ENCODE results near the gene SECISBP2.

Gene SECISBP2

DNA sequence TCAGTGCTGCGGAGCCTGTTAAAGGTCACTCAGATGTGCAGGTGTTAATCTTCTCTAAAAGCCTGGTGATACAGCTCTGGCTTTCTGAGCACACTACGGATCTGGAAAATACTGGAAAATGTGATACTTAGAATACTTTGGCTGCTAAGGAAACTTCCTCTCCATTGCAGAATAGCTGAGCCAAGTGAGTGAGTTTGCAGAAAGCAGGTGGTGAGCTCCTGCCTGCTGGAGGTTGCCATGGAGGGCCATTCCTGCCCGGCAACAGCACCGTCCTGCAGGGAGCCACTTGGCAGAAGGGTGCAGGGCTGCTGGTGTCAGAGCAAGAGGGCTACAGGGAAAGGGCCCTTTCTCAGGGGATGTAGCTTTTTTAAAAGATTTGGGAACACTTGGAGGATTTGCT, 40.7 kb downstream of the SECISBP2 start:
- peaks cover 77% of the 10 kb centered on the region for H3K36me3 ChIP-seq (ENCODE audit: insufficient read depth, low read length)
- H3K4me3 ChIP-seq (ENCODE audit: low read depth, low read length, poor library complexity, severe bottlenecking): no peak overlapping the region
- H3K9me3 ChIP-seq (ENCODE audit: low read length): no peaks in the 10 kb centered on the region
- no peaks in the 10 kb centered on the region for H3K79me2 ChIP-seq (ENCODE audit: insufficient read depth, low read length)
- TF ChIP-seq EZH2 (IDR thresholded peaks at IDR 0.05; ENCODE audit: borderline replicate concordance, low read length): no peak
- TF ChIP-seq, protein P1, sequence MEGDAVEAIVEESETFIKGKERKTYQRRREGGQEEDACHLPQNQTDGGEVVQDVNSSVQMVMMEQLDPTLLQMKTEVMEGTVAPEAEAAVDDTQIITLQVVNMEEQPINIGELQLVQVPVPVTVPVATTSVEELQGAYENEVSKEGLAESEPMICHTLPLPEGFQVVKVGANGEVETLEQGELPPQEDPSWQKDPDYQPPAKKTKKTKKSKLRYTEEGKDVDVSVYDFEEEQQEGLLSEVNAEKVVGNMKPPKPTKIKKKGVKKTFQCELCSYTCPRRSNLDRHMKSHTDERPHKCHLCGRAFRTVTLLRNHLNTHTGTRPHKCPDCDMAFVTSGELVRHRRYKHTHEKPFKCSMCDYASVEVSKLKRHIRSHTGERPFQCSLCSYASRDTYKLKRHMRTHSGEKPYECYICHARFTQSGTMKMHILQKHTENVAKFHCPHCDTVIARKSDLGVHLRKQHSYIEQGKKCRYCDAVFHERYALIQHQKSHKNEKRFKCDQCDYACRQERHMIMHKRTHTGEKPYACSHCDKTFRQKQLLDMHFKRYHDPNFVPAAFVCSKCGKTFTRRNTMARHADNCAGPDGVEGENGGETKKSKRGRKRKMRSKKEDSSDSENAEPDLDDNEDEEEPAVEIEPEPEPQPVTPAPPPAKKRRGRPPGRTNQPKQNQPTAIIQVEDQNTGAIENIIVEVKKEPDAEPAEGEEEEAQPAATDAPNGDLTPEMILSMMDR (IDR thresholded peaks at IDR 0.05; ENCODE audit: low read length): no peak
- no peak overlapping the region for H2AFZ ChIP-seq (ENCODE audit: low read length)
- H3K27me3 ChIP-seq (ENCODE audit: insufficient read depth, low read length): no peaks in the 10 kb centered on the region
- H3F3A ChIP-seq (ENCODE audit: insufficient read depth, low read length): no peaks in the 10 kb centered on the region
- no peaks in the 10 kb centered on the region for H3K4me1 ChIP-seq (ENCODE audit: insufficient read depth, low read length, severe bottlenecking)
- H3K9me2 ChIP-seq (ENCODE audit: low read depth, low read length): no peaks in the 10 kb centered on the region
- no peaks in the 10 kb centered on the region for H4K20me1 ChIP-seq (ENCODE audit: insufficient read depth, low read length)
- H3K27ac ChIP-seq (ENCODE audit: low read depth, low read length, poor library complexity, severe bottlenecking): no peak overlapping the region
- H3K4me2 ChIP-seq (ENCODE audit: low read length): no peak overlapping the region
- no peak overlapping the region for H3K9ac ChIP-seq (ENCODE audit: low read length)

DNA sequence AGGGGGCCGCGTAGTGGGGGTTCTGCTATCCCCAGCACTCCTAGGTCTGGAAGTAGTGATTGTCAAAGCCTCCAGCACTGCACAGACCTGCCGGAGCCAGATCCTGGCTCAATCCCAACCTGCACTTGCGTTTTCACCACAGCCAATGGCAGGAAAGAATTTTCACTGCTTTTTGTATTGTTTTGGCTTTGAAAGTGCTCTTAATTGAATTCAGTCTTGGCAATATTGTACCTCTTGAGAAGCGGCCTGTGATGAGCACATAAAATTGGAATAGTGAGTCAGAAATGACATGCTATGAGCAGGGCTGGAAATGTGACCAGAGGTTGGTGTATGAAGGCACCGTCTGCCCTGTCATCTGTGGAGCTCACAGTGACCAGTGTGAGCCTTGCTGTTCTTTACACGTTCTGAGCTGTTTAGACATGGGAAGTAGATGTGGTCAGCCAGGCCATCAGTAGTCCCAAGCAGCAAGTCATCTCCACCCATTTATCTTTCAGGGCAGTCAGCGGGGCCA, 41.5 kb downstream of the SECISBP2 start:
- Histone ChIP-seq H3K27me3 (ENCODE audit: insufficient read depth, low read length) (no peaks in the 10 kb centered on the region), H3K4me1 (ENCODE audit: insufficient read depth, low read length, severe bottlenecking) (no peaks in the 10 kb centered on the region), H3K9me2 (ENCODE audit: low read depth, low read length) (no peaks in the 10 kb centered on the region), H3K4me3 (ENCODE audit: low read depth, low read length, poor library complexity, severe bottlenecking) (no peak overlapping the region), H3K79me2 (ENCODE audit: insufficient read depth, low read length) (no peaks in the 10 kb centered on the region), H4K20me1 (ENCODE audit: insufficient read depth, low read length) (no peaks in the 10 kb centered on the region), H3K4me2 (ENCODE audit: low read length) (no peak overlapping the region), H3K36me3 (ENCODE audit: insufficient read depth, low read length) (peaks cover 69% of the 10 kb centered on the region), H3K9me3 (ENCODE audit: low read length) (no peaks in the 10 kb centered on the region), H2AFZ (ENCODE audit: low read length) (no peak overlapping the region), H3K9ac (ENCODE audit: low read length) (no peak overlapping the region), H3K27ac (ENCODE audit: low read depth, low read length, poor library complexity, severe bottlenecking) (no peak overlapping the region), H3F3A (ENCODE audit: insufficient read depth, low read length) (no peaks in the 10 kb centered on the region)
- TF ChIP-seq, protein P1 (IDR thresholded peaks at IDR 0.05; ENCODE audit: low read length): no peak
- no peak for TF ChIP-seq EZH2 (IDR thresholded peaks at IDR 0.05; ENCODE audit: borderline replicate concordance, low read length)

DNA sequence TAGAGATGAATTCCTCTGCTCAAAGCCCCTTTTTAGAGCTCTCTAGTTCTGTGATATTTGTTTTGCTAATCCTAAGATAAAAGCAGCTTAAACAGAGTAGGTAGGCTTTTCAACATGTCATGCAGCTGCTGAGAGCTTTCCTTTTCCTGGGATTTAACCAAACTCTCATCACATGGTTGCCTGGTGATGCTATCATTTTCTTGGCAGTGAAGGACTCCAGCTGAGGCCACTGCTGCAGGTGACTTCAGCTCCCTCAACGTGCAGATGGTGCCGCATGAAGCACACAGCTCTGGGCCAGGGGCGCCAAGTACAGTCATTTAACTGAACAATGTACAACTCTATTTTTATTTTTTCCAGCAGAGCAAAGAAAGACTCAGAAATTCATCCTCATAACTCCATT, 42.2 kb downstream of the SECISBP2 start:
- Histone ChIP-seq H3K79me2 (ENCODE audit: insufficient read depth, low read length) (no peaks in the 10 kb centered on the region), H3K27me3 (ENCODE audit: insufficient read depth, low read length) (no peaks in the 10 kb centered on the region), H3K9ac (ENCODE audit: low read length) (no peak overlapping the region), H3K9me3 (ENCODE audit: low read length) (no peaks in the 10 kb centered on the region), H3K4me3 (ENCODE audit: low read depth, low read length, poor library complexity, severe bottlenecking) (no peak overlapping the region), H4K20me1 (ENCODE audit: insufficient read depth, low read length) (no peaks in the 10 kb centered on the region), H3F3A (ENCODE audit: insufficient read depth, low read length) (no peaks in the 10 kb centered on the region), H3K9me2 (ENCODE audit: low read depth, low read length) (no peaks in the 10 kb centered on the region), H2AFZ (ENCODE audit: low read length) (no peak overlapping the region), H3K27ac (ENCODE audit: low read depth, low read length, poor library complexity, severe bottlenecking) (no peak overlapping the region), H3K4me2 (ENCODE audit: low read length) (no peak overlapping the region), H3K4me1 (ENCODE audit: insufficient read depth, low read length, severe bottlenecking) (no peaks in the 10 kb centered on the region), H3K36me3 (ENCODE audit: insufficient read depth, low read length) (peaks cover 62% of the 10 kb centered on the region)
- no peak for TF ChIP-seq EZH2 (IDR thresholded peaks at IDR 0.05; ENCODE audit: borderline replicate concordance, low read length)
- TF ChIP-seq, protein P1 (IDR thresholded peaks at IDR 0.05; ENCODE audit: low read length): no peak
